Tibial nerve (tissue), 4 donors: ENCODE measurements around the gene DNM2.

ENCODE experiments used
- CTCF ChIP-seq, 5 experiments: fragments of 200-600 bp in 3 of 5; fragments of 450-650 bp in 2 of 5; sonication (generic) in 3 of 5; IDR thresholded peaks; one replicate each; pipeline ENCODE4 v1.5.1; 2016 to 2019; ENCODE audit warnings: antibody characterized with exemption in 5 of 5, mild to moderate bottlenecking in 3 of 5, moderate library complexity in 2 of 5
- EP300 ChIP-seq, 2 donors: sonication (generic); formaldehyde crosslinking; IDR thresholded peaks; one replicate each; pipeline ENCODE4 v1.6.1; 2017; ENCODE audit warnings: antibody characterized with exemption in 2 of 2, mild to moderate bottlenecking in 1 of 2
- POLR2A ChIP-seq, 2 donors: fragments of 450-650 bp; IDR thresholded peaks; one replicate each; pipeline ENCODE4 v1.6.1; 2017; ENCODE audit warnings: antibody characterized with exemption in 2 of 2, mild to moderate bottlenecking in 2 of 2, moderate library complexity in 2 of 2

GRCh38 chr19:10712754-10713153, 5.1 kb upstream of the DNM2 start:
- TF ChIP-seq CTCF (IDR thresholded peaks at IDR 0.05) (no peak), POLR2A (IDR thresholded peaks at IDR 0.05) (no peak), EP300 (IDR thresholded peaks at IDR 0.05) (no peak)
